NCI-H510A treated with DMSO at 0.1 percent for 48 hours (cell line): ENCODE data around the gene SEMA3G.
A peak's percentile ranks its signal among the peaks of the same experiment; 100 is the strongest.

ENCODE experiments used
- DNase-seq: peaks from one replicate; lab custom pipeline; 2025; lab: John Stamatoyannopoulos, UW

SEMA3G gene

GRCh38 chr3:52438579-52439425 lies 6.1 kb downstream of the SEMA3G start:
- DNase-seq = no peak

- DNase-seq = no peak
Measured at GRCh38 chr3:52438104-52438376, 6.9 kb downstream of the SEMA3G start.

GRCh38 chr3:52437326-52438103 lies 7.4 kb downstream of the SEMA3G start:
- DNase-seq = no peak

- no peak for DNase-seq
Measured at GRCh38 chr3:52436500-52437149, 8.3 kb downstream of the SEMA3G start.

GRCh38 chr3:52435246-52436101 lies 9.4 kb downstream of the SEMA3G start:
- DNase-seq = no peak

GRCh38 chr3:52434491-52435115 lies 10.3 kb downstream of the SEMA3G start:
- no peak for DNase-seq

GRCh38 chr3:52433996-52434479 lies 10.9 kb downstream of the SEMA3G start:
- no peak for DNase-seq

GRCh38 chr3:52433328-52433995 lies 11.4 kb downstream of the SEMA3G start:
- no peak for DNase-seq

- DNase-seq = no peak
Measured at GRCh38 chr3:52432691-52433141, 12.2 kb downstream of the SEMA3G start.

GRCh38 chr3:52432225-52432624 lies 12.7 kb downstream of the SEMA3G start:
- DNase-seq = no peak

GRCh38 chr3:52431459-52432223 lies 13.3 kb downstream of the SEMA3G start:
- no peak for DNase-seq

GRCh38 chr3:52430416-52430810 lies 14.5 kb downstream of the SEMA3G start:
- no peak for DNase-seq

- DNase-seq = no peak
Measured at GRCh38 chr3:52429779-52430415, 15.0 kb downstream of the SEMA3G start.

GRCh38 chr3:52429031-52429430 lies 15.9 kb downstream of the SEMA3G start:
- DNase-seq = no peak

- DNase-seq = peak; percentile 73
Measured at GRCh38 chr3:52428151-52429005, 16.5 kb downstream of the SEMA3G start.

- DNase-seq = no peak
Measured at GRCh38 chr3:52423173-52423572, 21.7 kb downstream of the SEMA3G start.

- no peak for DNase-seq
Measured at GRCh38 chr3:52422669-52423068, 22.2 kb downstream of the SEMA3G start.

- DNase-seq = no peak
Measured at GRCh38 chr3:52420388-52420787, 24.5 kb downstream of the SEMA3G start.
